HEK293 (cell line): ENCODE results near the gene CCDC85C.

Experiments used
- CTCF ChIA-PET: fragments of 350-600 bp; formaldehyde crosslinking; extraction: SDS; loops from one replicate; lab custom pipeline; 2021; ENCODE audit warnings: antibody characterized with exemption; lab: Yijun Ruan, JAX
- POLR2A ChIA-PET: fragments of 300-600 bp; formaldehyde crosslinking; extraction: SDS; loops from one replicate; lab custom pipeline; 2020; ENCODE audit warnings: antibody characterized with exemption, inconsistent platforms; lab: Yijun Ruan, JAX
- H3K27ac ChIP-seq: fragments of 200-500 bp; sonication (Bioruptor generic); 2 replicates; pipeline ENCODE4 v1.5.1; 2014; ENCODE audit warnings: low read depth, low read length, control low read depth, inconsistent platforms; ENCODE audit errors: extremely low read depth
- H3K36me3 ChIP-seq, 2 experiments: fragments of 200-500 bp in 1 of 2; sonication (Bioruptor generic) in 1 of 2; 1 replicate in 1 of 2; 2 replicates in 1 of 2; pipeline ENCODE4 v1.5.1; 2014 to 2017; ENCODE audit warnings: inconsistent platforms in 2 of 2, low read length in 2 of 2; ENCODE audit not compliant: control insufficient read depth in 2 of 2, insufficient read depth in 1 of 2
- H3K4me1 ChIP-seq: fragments of 200-500 bp; sonication (Bioruptor generic); 2 replicates; pipeline ENCODE4 v1.5.1; 2014; ENCODE audit warnings: mild to moderate bottlenecking, low read length, inconsistent platforms; ENCODE audit not compliant: control insufficient read depth, insufficient read depth
- H3K4me3 ChIP-seq: 2 replicates; pipeline ENCODE4 v1.5.1; 2011; ENCODE audit warnings: low read depth, mild to moderate bottlenecking, control low read depth, low read length, moderate library complexity
- H3K9me3 ChIP-seq: fragments of 200-500 bp; sonication (Bioruptor generic); 2 replicates; pipeline ENCODE4 v1.5.1; 2014; ENCODE audit warnings: low read depth, low read length, inconsistent platforms; ENCODE audit not compliant: control insufficient read depth, insufficient read depth
- FEZF1 ChIP-seq: fragments of 450-650 bp; formaldehyde crosslinking; IDR thresholded peaks from 2 replicates; pipeline ENCODE4 v1.5.1; 2016; ENCODE audit warnings: missing biosample characterization, missing genetic modification characterization
- GLIS1 ChIP-seq: fragments of 450-650 bp; formaldehyde crosslinking; IDR thresholded peaks from 2 replicates; pipeline ENCODE4 v1.5.1; 2016; ENCODE audit warnings: missing biosample characterization, missing genetic modification characterization
- HOXA7 ChIP-seq: sonication (generic); formaldehyde crosslinking; IDR thresholded peaks from 2 replicates; pipeline ENCODE4 v1.8.1; 2022; ENCODE audit warnings: missing genetic modification reagents, borderline replicate concordance
- SETDB1 ChIP-seq: IDR thresholded peaks from one replicate; pipeline ENCODE4 v1.6.1; 2017; ENCODE audit warnings: mild to moderate bottlenecking, low read length, moderate library complexity, mixed read lengths; ENCODE audit not compliant: insufficient read length
- WT1 ChIP-seq: fragments of 450-650 bp; formaldehyde crosslinking; IDR thresholded peaks from 2 replicates; pipeline ENCODE4 v1.5.1; 2016; ENCODE audit warnings: missing biosample characterization, missing genetic modification characterization
- ZBTB21 ChIP-seq: fragments of 450-650 bp; formaldehyde crosslinking; IDR thresholded peaks from 2 replicates; pipeline ENCODE4 v1.5.1; 2017; ENCODE audit warnings: missing biosample characterization, missing genetic modification characterization
- ZFHX2 ChIP-seq: fragments of 450-650 bp; formaldehyde crosslinking; conservative IDR thresholded peaks from 2 replicates; pipeline ENCODE4 v1.5.1; 2016; ENCODE audit warnings: missing biosample characterization, missing genetic modification characterization
- ZNF354C ChIP-seq: fragments of 450-650 bp; formaldehyde crosslinking; IDR thresholded peaks from 2 replicates; pipeline ENCODE4 v1.5.1; 2016; ENCODE audit warnings: missing biosample characterization, missing genetic modification characterization, low read depth, borderline replicate concordance
- ZNF555 ChIP-seq: fragments of 450-650 bp; formaldehyde crosslinking; conservative IDR thresholded peaks from 2 replicates; pipeline ENCODE4 v1.5.1; 2017; ENCODE audit warnings: missing biosample characterization, mild to moderate bottlenecking, missing genetic modification characterization, inconsistent platforms
- ZNF707 ChIP-seq: fragments of 450-650 bp; formaldehyde crosslinking; IDR thresholded peaks from 2 replicates; pipeline ENCODE4 v1.5.1; 2016; ENCODE audit warnings: missing biosample characterization, missing genetic modification characterization
- TF ChIP-seq, protein P1 (sequence below): fragments of 450-650 bp; formaldehyde crosslinking; IDR thresholded peaks from 2 replicates; pipeline ENCODE4 v1.5.1; 2017; ENCODE audit warnings: missing biosample characterization, missing genetic modification characterization
- TF ChIP-seq, protein P2 (sequence below): fragments of 450-650 bp; formaldehyde crosslinking; IDR thresholded peaks from 2 replicates; pipeline ENCODE4 v1.5.1; 2016; ENCODE audit warnings: missing biosample characterization, missing genetic modification characterization, borderline replicate concordance
- TF ChIP-seq, protein P3 (sequence below): fragments of 450-650 bp; formaldehyde crosslinking; IDR thresholded peaks from 2 replicates; pipeline ENCODE4 v1.5.1; 2016; ENCODE audit warnings: missing biosample characterization, missing genetic modification characterization
- TF ChIP-seq, protein P4 (sequence below): fragments of 450-650 bp; formaldehyde crosslinking; optimal IDR thresholded peaks from 2 replicates; pipeline ENCODE3; 2016; ENCODE audit warnings: missing biosample characterization, mild to moderate bottlenecking, missing genetic modification characterization
- TF ChIP-seq, protein P5 (sequence below): fragments of 450-650 bp; IDR thresholded peaks from 2 replicates; pipeline ENCODE4 v1.5.1; 2018; ENCODE audit warnings: missing biosample characterization, mild to moderate bottlenecking, missing genetic modification characterization
- TF ChIP-seq, protein P6 (sequence below): fragments of 450-650 bp; formaldehyde crosslinking; IDR thresholded peaks from 2 replicates; pipeline ENCODE4 v1.5.1; 2017; ENCODE audit warnings: missing biosample characterization, missing genetic modification characterization

The CCDC85C gene

DNA sequence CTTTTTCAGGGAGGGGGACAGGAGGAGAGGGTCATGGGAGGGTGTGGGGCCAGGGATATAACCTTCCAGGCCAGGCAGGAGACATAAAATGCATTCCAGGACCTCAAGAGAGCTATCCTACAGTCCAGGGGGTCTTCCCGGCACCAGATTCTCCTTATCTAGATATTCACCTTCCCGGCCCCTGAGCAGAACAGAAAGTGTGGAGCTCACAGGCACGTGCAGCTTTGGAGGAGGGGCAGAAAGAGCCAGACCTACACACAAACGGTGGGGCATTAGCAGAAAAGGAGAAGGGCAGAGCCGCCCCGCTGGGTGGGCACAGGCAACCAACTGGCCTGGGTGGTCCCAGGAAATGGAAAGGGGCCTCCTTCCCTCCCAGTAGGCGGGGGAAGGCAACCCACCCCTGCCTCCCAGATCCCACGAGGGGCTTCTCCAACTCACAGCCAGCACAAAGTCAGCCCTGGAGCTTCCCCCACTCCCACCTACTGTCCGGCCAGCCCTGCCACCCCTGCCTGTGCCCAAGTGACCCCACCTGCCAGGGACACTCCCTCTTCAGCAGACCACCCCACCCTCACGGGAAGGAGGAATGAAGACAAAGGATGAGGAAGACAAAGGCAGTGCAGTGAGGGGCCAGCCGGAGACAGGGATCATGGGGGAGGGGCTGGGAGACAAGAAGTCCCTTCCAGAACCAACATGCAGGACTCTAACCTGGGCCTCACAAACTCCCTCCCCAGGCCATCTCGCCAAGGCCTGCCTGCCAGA is 33.3 kb downstream of the CCDC85C start:
- Histone ChIP-seq H3K4me1 (peaks cover 64% of the 10 kb centered on the region), H3K9me3 (no peaks in the 10 kb centered on the region), H3K27ac (peak overlapping the region; percentile 69; the same call in 1 of the 2 replicates), H3K36me3 (no peaks in the 10 kb centered on the region), H3K4me3 (no peak overlapping the region)
- ChIA-PET POLR2A (no interaction called here), CTCF (no interaction called here)
- TF ChIP-seq ZBTB21 (tag by site-specific recombination) (no peak), GLIS1 (peak; percentile 63), ZNF707 (tag by site-specific recombination) (no peak), ZFHX2 (peak; percentile 56), FEZF1 (tag by site-specific recombination) (no peak)
- TF ChIP-seq, protein P1, sequence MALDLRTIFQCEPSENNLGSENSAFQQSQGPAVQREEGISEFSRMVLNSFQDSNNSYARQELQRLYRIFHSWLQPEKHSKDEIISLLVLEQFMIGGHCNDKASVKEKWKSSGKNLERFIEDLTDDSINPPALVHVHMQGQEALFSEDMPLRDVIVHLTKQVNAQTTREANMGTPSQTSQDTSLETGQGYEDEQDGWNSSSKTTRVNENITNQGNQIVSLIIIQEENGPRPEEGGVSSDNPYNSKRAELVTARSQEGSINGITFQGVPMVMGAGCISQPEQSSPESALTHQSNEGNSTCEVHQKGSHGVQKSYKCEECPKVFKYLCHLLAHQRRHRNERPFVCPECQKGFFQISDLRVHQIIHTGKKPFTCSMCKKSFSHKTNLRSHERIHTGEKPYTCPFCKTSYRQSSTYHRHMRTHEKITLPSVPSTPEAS (tag by site-specific recombination), result no peak
- TF ChIP-seq, protein P2, sequence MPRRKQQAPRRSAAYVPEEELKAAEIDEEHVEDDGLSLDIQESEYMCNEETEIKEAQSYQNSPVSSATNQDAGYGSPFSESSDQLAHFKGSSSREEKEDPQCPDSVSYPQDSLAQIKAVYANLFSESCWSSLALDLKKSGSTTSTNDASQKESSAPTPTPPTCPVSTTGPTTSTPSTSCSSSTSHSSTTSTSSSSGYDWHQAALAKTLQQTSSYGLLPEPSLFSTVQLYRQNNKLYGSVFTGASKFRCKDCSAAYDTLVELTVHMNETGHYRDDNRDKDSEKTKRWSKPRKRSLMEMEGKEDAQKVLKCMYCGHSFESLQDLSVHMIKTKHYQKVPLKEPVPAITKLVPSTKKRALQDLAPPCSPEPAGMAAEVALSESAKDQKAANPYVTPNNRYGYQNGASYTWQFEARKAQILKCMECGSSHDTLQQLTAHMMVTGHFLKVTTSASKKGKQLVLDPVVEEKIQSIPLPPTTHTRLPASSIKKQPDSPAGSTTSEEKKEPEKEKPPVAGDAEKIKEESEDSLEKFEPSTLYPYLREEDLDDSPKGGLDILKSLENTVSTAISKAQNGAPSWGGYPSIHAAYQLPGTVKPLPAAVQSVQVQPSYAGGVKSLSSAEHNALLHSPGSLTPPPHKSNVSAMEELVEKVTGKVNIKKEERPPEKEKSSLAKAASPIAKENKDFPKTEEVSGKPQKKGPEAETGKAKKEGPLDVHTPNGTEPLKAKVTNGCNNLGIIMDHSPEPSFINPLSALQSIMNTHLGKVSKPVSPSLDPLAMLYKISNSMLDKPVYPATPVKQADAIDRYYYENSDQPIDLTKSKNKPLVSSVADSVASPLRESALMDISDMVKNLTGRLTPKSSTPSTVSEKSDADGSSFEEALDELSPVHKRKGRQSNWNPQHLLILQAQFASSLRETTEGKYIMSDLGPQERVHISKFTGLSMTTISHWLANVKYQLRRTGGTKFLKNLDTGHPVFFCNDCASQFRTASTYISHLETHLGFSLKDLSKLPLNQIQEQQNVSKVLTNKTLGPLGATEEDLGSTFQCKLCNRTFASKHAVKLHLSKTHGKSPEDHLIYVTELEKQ, result no peak
- TF ChIP-seq, all 188 proteins: peak for 2

DNA sequence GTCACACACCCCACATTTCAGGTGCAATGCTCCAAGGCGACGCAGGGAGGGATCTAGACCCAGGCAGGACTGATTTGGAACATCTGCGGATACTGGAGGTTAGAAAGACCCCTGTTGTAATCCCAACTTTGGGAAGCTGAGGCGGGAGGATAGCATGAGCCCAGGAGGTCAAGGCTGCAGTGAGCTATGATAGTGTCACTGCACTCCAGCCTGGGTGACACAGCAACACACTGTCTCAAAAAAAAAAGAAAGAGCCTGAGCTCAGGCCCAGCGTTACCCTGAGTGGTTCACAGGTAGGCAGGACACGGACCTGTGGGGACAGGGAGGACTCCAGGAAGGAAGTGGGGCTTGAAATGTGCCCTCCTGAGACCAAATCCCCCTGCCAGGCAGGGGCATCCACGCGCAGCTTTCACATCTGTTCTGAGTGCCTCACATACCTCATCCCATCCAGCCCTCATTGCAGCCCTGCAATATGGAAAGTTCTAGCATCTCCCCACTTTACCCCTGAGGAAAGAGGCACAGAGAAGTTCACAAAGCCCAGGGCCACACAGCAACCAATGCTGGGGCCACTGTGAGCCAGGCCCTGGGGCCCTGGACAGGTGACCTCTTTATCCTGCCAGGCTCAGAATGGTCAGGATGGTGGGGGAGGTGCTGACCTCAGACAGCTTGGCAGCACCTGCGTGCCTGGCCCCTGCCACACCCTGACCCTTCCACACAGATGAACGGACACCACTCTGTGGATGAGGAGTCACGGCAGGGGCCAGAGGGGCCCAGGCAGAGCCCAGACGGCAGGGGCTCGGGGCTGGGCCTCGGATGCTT is 34.1 kb downstream of the CCDC85C start:
- Histone ChIP-seq H3K9me3 (no peaks in the 10 kb centered on the region), H3K36me3 (no peaks in the 10 kb centered on the region), H3K4me1 (peaks cover 62% of the 10 kb centered on the region), H3K4me3 (no peak overlapping the region), H3K27ac (peak overlapping the region; percentile 8; the same call in 1 of the 2 replicates)
- CTCF ChIA-PET, result no interaction called here
- POLR2A ChIA-PET, result no interaction called here
- no peak for TF ChIP-seq ZNF354C (tag by site-specific recombination)
- TF ChIP-seq, protein P3, sequence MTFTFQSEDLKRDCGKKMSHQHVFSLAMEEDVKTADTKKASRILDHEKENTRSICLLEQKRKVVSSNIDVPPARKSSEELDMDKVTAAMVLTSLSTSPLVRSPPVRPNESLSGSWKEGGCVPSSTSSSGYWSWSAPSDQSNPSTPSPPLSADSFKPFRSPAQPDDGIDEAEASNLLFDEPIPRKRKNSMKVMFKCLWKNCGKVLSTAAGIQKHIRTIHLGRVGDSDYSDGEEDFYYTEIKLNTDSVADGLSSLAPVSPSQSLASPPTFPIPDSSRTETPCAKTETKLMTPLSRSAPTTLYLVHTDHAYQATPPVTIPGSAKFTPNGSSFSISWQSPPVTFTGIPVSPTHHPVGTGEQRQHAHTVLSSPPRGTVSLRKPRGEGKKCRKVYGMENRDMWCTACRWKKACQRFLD, result no peak

DNA sequence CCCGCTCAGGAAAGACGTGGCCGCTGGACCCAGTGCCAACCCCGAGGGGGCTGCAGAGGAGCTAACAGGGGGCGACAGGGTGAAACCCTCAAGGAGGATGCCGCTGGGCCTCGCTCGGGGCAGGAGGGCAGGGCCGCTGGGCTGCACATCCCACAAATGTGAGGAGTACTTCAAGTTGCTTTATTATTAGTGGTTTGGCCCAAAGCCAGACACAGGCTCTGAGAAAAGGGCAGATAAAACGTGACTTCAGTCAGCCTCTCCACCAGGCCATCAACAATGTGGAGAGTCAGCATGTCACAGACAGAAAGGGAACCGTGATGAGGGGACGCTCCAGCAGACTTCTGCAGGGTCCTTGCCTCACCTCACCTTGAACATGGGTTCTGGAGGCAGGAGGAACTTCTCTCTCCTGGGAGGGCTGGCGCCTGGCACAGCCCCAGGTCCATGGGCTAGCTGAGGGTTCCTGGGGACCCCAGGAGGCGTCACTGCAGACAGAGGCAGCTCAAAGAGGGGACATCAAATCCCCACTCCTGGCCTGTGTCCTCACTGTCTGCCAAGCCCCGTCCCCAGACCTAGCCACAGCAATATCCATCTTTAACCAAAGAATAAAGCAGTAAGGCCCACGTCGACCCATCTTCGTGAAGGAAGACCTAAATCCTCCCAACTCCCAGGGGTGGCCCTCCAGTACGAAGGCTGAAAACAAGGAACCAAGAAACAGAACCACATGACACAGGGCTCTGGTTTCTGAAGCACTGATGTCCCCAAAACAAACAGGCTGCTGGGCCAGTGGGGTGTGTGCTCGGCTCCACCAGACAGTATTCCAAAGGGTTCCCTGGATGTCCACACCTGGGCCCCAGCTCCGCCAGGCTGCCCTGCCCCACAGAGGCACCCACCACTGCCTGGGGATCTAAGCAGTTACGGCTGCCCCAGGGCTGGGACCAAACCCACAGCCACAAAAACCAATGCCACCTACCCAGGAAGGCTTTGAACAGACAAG is 35.1 kb downstream of the CCDC85C start:
- Histone ChIP-seq H3K4me1 (peaks cover 61% of the 10 kb centered on the region), H3K27ac (peak overlapping the region; percentile 8; the same call in 1 of the 2 replicates), H3K36me3 (no peaks in the 10 kb centered on the region), H3K9me3 (no peaks in the 10 kb centered on the region), H3K4me3 (no peak overlapping the region)
- ChIA-PET POLR2A (interaction anchor here (0.7 to 1.1 kb wide), 2 partner anchors 31 to 34 kb away, joined by 3 to 5 read pairs; no protein-coding TSS in a partner anchor), CTCF (interaction anchor here (0.5 to 0.9 kb wide), 4 partner anchors 40 to 416 kb away, joined by 3 to 5 read pairs (median 4); no protein-coding TSS in a partner anchor)
- TF ChIP-seq, protein P4, sequence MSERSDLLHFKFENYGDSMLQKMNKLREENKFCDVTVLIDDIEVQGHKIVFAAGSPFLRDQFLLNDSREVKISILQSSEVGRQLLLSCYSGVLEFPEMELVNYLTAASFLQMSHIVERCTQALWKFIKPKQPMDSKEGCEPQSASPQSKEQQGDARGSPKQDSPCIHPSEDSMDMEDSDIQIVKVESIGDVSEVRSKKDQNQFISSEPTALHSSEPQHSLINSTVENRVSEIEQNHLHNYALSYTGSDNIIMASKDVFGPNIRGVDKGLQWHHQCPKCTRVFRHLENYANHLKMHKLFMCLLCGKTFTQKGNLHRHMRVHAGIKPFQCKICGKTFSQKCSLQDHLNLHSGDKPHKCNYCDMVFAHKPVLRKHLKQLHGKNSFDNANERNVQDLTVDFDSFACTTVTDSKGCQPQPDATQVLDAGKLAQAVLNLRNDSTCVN, result no peak
- TF ChIP-seq, protein P5, sequence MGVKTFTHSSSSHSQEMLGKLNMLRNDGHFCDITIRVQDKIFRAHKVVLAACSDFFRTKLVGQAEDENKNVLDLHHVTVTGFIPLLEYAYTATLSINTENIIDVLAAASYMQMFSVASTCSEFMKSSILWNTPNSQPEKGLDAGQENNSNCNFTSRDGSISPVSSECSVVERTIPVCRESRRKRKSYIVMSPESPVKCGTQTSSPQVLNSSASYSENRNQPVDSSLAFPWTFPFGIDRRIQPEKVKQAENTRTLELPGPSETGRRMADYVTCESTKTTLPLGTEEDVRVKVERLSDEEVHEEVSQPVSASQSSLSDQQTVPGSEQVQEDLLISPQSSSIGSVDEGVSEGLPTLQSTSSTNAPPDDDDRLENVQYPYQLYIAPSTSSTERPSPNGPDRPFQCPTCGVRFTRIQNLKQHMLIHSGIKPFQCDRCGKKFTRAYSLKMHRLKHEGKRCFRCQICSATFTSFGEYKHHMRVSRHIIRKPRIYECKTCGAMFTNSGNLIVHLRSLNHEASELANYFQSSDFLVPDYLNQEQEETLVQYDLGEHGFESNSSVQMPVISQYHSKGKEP (tag by site-specific recombination), result peak; percentile 47; the same call in 1 of the 2 replicates
- TF ChIP-seq HOXA7 (CRISPR knock-in tag) (no peak), SETDB1 (no peak), WT1 (tag by site-specific recombination) (peak; percentile 88), ZNF555 (tag by site-specific recombination) (no peak)
- TF ChIP-seq, protein P6, sequence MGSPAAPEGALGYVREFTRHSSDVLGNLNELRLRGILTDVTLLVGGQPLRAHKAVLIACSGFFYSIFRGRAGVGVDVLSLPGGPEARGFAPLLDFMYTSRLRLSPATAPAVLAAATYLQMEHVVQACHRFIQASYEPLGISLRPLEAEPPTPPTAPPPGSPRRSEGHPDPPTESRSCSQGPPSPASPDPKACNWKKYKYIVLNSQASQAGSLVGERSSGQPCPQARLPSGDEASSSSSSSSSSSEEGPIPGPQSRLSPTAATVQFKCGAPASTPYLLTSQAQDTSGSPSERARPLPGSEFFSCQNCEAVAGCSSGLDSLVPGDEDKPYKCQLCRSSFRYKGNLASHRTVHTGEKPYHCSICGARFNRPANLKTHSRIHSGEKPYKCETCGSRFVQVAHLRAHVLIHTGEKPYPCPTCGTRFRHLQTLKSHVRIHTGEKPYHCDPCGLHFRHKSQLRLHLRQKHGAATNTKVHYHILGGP (tag by site-specific recombination), result no peak
